Skeletal muscle tissue (tissue), 4 donors: ENCODE measurements around the gene ESYT3. TPM values are rescaled to one million over a fixed set of nuclear protein-coding genes. Genes with fewer than 3 reads are reported as not detected.
"Not testable (repeated sequence)": the region's sequence is repeated elsewhere in the genome, so short reads cannot be mapped to it uniquely, and the experiment has no call there.

Experiments used
- H3K27ac ChIP-seq: one replicate; pipeline ENCODE4 v1.7.0; 2013; ENCODE audit warnings: mild to moderate bottlenecking, low read depth, low read length, inconsistent platforms
- H3K27me3 ChIP-seq, 3 donors: one replicate each; pipeline ENCODE4 v1.7.0; 2013; ENCODE audit warnings: low read length in 3 of 3; ENCODE audit not compliant: control insufficient read depth in 3 of 3, insufficient read depth in 3 of 3
- H3K36me3 ChIP-seq, 3 donors: one replicate each; pipeline ENCODE4 v1.7.0; 2013; ENCODE audit warnings: low read length in 3 of 3; ENCODE audit not compliant: control insufficient read depth in 3 of 3, insufficient read depth in 3 of 3
- H3K4me1 ChIP-seq, 3 donors: one replicate each; pipeline ENCODE4 v1.7.0; 2013; ENCODE audit warnings: low read length in 3 of 3, mild to moderate bottlenecking in 3 of 3; ENCODE audit not compliant: control insufficient read depth in 3 of 3, insufficient read depth in 3 of 3
- H3K4me3 ChIP-seq, 3 donors: one replicate each; pipeline ENCODE4 v1.7.0; 2013; ENCODE audit warnings: low read length in 3 of 3
- H3K9ac ChIP-seq, 3 donors: one replicate each; pipeline ENCODE4 v1.7.0; 2013; ENCODE audit warnings: low read length in 3 of 3, mild to moderate bottlenecking in 3 of 3, moderate library complexity in 2 of 3, low read depth in 1 of 3
- H3K9me3 ChIP-seq, 3 donors: one replicate each; pipeline ENCODE4 v1.7.0; 2013; ENCODE audit warnings: low read length in 3 of 3; ENCODE audit not compliant: control insufficient read depth in 3 of 3
- total RNA-seq: library from RNA; depleted of rRNA; stranded (reverse); fragments of >200 nt; gene quantifications from one replicate; pipeline ENCODE4 v1.2.3, GENCODE V29; 2014
- donor health status: Osteomylitis.

Gene ESYT3
- total RNA-seq, 1 donor from 2014 or later: 14.1 TPM

GRCh38 chr3:138451595-138452162, 17.3 kb downstream of the ESYT3 start:
- H3K27ac ChIP-seq: no peak overlapping the region
- no peaks in the 10 kb centered on the region for H3K27me3 ChIP-seq
- H3K4me1 ChIP-seq: peaks cover 0 to 10% (median 2%) of the 10 kb centered on the region in 3 donors
- H3K9ac ChIP-seq: no peak overlapping the region
- H3K4me3 ChIP-seq: no peak overlapping the region
- no peaks in the 10 kb centered on the region for H3K9me3 ChIP-seq
- H3K36me3 ChIP-seq: no peaks in the 10 kb centered on the region

DNA sequence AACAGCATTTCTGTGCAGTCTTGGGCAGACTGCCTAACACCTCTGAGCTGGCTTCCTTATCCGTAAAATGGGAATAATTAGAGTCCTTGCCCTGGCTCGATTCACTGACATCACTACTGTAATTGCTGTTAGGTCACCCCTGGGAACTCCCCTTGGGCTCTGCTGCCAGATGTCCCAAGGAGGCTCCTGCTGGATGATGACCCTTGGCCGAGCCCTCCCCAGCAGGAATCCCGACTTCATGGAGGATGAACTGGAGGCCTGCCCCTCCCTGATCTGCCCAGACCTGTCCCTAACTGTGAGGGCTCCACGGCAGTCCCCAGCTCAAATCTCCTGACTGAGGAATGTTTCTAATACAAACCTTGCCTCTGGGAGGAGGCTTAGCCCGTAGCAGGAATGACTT, 18.0 kb downstream of the ESYT3 start:
- Histone ChIP-seq H3K36me3 (no peaks in the 10 kb centered on the region), H3K4me3 (no peak overlapping the region), H3K4me1 (peaks cover 6 to 18% (median 10%) of the 10 kb centered on the region in 3 donors), H3K9ac (no peak overlapping the region), H3K27ac (no peak overlapping the region), H3K9me3 (no peaks in the 10 kb centered on the region), H3K27me3 (no peaks in the 10 kb centered on the region)

DNA sequence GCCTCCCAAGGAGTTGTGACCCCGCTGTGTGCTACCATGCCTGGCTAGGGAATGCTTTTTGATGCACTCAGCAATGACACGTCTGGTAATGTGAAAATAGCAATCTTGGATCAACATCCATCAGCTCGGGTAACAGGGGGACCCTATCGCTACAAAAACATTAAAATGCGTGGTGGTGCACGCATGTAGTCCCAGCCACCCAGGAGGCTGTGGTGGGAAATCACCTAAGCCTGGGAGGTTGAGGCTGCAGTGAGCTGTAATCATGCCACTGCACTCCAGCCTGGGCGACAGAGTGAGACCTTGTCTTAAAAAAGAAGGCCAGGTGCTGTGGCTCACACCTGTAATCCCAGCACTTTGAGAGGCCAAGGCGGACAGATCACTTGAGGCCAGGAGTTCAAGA, 19.5 kb downstream of the ESYT3 start:
- H3K4me1 ChIP-seq: peaks cover 6 to 21% (median 10%) of the 10 kb centered on the region in 3 donors
- not testable (repeated sequence) for H3K9ac ChIP-seq, H3K9me3 ChIP-seq

GRCh38 chr3:138455801-138456716, 21.6 kb downstream of the ESYT3 start:
- Histone ChIP-seq H3K4me1 (peaks cover 12 to 21% (median 15%) of the 10 kb centered on the region in 3 donors), H3K4me3 (no peak overlapping the region), H3K27me3 (no peaks in the 10 kb centered on the region), H3K9ac (no peak overlapping the region), H3K36me3 (no peaks in the 10 kb centered on the region), H3K9me3 (no peaks in the 10 kb centered on the region), H3K27ac (no peak overlapping the region)

More for the DNA sequence above, 19.5 kb downstream of the ESYT3 start:
- H3K4me3 ChIP-seq, H3K27me3 ChIP-seq, H3K27ac ChIP-seq, H3K36me3 ChIP-seq: not testable (repeated sequence)

GRCh38 chr3:138456961-138457862, 22.8 kb downstream of the ESYT3 start:
- peaks cover 12 to 21% (median 15%) of the 10 kb centered on the region in 3 donors for H3K4me1 ChIP-seq
- H3K27ac ChIP-seq: no peak overlapping the region
- no peaks in the 10 kb centered on the region for H3K9me3 ChIP-seq
- H3K27me3 ChIP-seq: no peaks in the 10 kb centered on the region
- no peaks in the 10 kb centered on the region for H3K36me3 ChIP-seq
- H3K9ac ChIP-seq: no peak overlapping the region
- H3K4me3 ChIP-seq: no peak overlapping the region

- Histone ChIP-seq H3K4me1 (peaks cover 12 to 21% (median 15%) of the 10 kb centered on the region in 3 donors), H3K9ac (no peak overlapping the region), H3K9me3 (no peaks in the 10 kb centered on the region), H3K4me3 (no peak overlapping the region), H3K27me3 (no peaks in the 10 kb centered on the region), H3K27ac (no peak overlapping the region), H3K36me3 (no peaks in the 10 kb centered on the region)
Measured at GRCh38 chr3:138457863-138458735, 23.7 kb downstream of the ESYT3 start.

DNA sequence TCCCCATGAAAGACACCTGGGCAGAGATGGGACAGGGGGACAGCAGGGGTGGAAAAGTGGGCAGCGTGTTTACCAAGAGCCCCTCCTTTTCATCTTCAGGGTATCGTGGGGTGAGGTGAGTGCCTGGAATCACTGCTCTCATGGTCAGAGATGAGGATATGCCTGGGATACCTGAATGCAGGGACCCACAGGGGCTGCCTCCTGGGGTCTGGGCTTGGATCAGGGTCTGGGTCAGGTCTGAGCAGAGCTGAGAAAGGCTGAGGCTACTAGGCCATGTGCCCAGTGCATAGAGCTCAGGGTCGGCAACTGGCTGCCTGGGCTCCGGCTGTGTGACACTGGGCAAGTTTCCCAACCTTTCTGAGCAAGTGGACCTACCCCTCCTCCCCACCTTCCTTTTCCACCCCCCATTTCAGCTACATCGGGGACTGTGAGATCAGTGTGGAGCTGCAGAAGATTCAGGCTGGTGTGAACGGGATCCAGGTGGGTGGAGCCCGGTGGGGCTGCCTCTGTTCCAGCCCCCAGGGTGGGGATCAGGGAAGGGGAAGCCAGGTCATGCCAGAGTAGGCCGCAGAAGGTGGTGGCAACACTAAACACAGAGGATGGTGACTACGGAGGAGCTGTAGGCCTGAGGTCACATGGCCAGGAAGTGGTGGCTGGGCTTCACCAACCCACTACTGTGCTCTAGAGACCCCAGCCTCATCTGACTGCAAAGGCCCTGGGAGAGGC, 24.5 kb downstream of the ESYT3 start:
- Histone ChIP-seq H3K4me3 (no peak overlapping the region), H3K27me3 (no peaks in the 10 kb centered on the region), H3K36me3 (no peaks in the 10 kb centered on the region), H3K4me1 (peaks cover 12 to 21% (median 15%) of the 10 kb centered on the region in 3 donors), H3K9ac (peak overlapping the region in 2 of 3 donors; percentile 16 to 20), H3K9me3 (no peaks in the 10 kb centered on the region), H3K27ac (no peak overlapping the region)

DNA sequence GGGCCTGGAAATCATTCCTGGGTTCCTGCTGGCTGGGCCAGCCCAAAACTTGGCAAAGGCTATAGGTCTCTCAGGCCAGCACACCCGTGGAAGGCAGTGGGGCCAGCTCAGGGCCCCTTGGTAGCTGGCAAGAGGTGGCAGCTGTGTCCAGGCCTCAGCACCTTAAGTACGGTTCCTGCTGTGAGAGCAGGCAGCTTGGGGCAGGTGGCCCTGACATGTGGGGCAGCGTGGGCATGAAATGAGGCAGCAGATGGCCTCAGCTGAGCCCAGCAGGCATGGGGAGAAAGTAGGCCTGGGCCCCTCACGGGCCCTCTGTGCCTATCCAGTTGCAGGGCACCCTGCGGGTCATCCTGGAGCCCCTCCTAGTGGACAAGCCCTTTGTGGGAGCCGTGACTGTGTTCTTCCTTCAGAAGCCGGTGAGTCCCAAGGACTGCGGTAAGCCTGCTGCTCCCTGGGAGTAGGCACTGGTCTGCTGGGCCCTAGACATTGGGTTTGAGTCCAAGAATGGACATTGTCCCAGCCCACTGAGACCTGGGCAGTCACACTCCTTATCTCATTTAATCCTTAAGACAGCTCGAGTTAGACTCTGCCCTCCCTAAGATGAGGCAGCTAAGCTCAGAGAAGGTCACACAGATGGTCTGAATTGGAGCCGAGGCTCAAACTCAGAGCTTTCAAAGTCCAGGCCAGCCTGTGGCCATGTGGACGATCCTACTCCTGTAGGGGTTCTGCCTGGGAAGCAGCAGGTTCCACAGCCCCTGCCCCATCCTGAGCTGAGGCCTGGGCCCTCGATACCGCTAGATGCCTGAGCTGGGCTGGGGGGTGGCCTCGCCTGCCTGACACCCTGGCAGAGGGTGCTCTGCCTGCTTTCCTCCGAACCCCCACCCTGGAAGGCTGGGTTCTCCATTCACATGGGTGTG, 25.5 kb downstream of the ESYT3 start:
- peaks cover 12 to 21% (median 15%) of the 10 kb centered on the region in 3 donors for H3K4me1 ChIP-seq
- H3K4me3 ChIP-seq: no peak overlapping the region
- no peaks in the 10 kb centered on the region for H3K27me3 ChIP-seq
- no peak overlapping the region for H3K27ac ChIP-seq
- no peaks in the 10 kb centered on the region for H3K9me3 ChIP-seq
- no peaks in the 10 kb centered on the region for H3K36me3 ChIP-seq
- H3K9ac ChIP-seq: peak overlapping the region in 1 of 3 donors; percentile 16
